ENCODE results near the gene MAP3K5. TPM values are rescaled to one million over a fixed set of nuclear protein-coding genes. Genes with fewer than 3 reads are reported as not detected.

Gene MAP3K5
- total and polyA plus RNA-seq, 9 donors: 37.0 to 217 (median 80.2) TPM

- H3K4me1 ChIP-seq (ENCODE audit: insufficient read depth): peaks cover 12% of the 10 kb centered on the region
- H3K27ac ChIP-seq: peak overlapping the region in 1 of 2 donors; percentile 0
- WGBS, 3 donors: 73 to 81% (median 77%) methylated on average over 3 of the region's 3 CpGs
- TF ChIP-seq CTCF (IDR thresholded peaks at IDR 0.05) (no peak), POLR2A (IDR thresholded peaks at IDR 0.05) (no peak), EP300 (IDR thresholded peaks at IDR 0.05) (no peak)
- no peaks in the 10 kb centered on the region for H3K27me3 ChIP-seq
- intact Hi-C loops (cut with DNase I): loop anchor here in 1 of 4 donors (10.0 kb wide), 1 partner anchor 186 kb away; the partner anchor contains the start of gene MAP3K5
- no peak overlapping the region for H3K4me3 ChIP-seq
- DNase-seq: no peak
- H3K9me3 ChIP-seq: no peaks in the 10 kb centered on the region
- no peaks in the 10 kb centered on the region for H3K36me3 ChIP-seq
Observed at GRCh38 chr6:136608991-136609390, 183.3 kb downstream of the MAP3K5 start.

- DNase-seq: peak in 3 of 5 donors; percentile 42 to 66 (median 62)
- H3K27ac ChIP-seq: no peak overlapping the region
Observed at GRCh38 chr6:136607932-136608772, 184.1 kb downstream of the MAP3K5 start.

GRCh38 chr6:136607204-136607931, 184.9 kb downstream of the MAP3K5 start:
- H3K36me3 ChIP-seq: no peaks in the 10 kb centered on the region
- H3K4me1 ChIP-seq (ENCODE audit: insufficient read depth): peaks cover 18% of the 10 kb centered on the region
- intact Hi-C loops (cut with DNase I): loop anchor here in 1 of 4 donors (10.0 kb wide), 1 partner anchor 187 kb away; the partner anchor contains the start of gene MAP3K5
- no peak overlapping the region for H3K4me3 ChIP-seq
- DNase-seq: no peak
- no peak overlapping the region for H3K27ac ChIP-seq
- no peaks in the 10 kb centered on the region for H3K27me3 ChIP-seq
- no peaks in the 10 kb centered on the region for H3K9me3 ChIP-seq
- WGBS, 3 donors: 72 to 80% (median 78%) methylated on average over 3 of the region's 3 CpGs
- TF ChIP-seq POLR2A (IDR thresholded peaks at IDR 0.05) (no peak), EP300 (IDR thresholded peaks at IDR 0.05) (no peak), CTCF (IDR thresholded peaks at IDR 0.05) (no peak)

More at GRCh38 chr6:136607932-136608772, 184.1 kb downstream of the MAP3K5 start:
- Histone ChIP-seq H3K4me1 (ENCODE audit: insufficient read depth) (peaks cover 18% of the 10 kb centered on the region), H3K27me3 (no peaks in the 10 kb centered on the region), H3K36me3 (no peaks in the 10 kb centered on the region), H3K4me3 (no peak overlapping the region), H3K9me3 (no peaks in the 10 kb centered on the region)
- intact Hi-C loops (cut with DNase I): loop anchor here in 1 of 4 donors (10.0 kb wide), 1 partner anchor 187 kb away; the partner anchor contains the start of gene MAP3K5
- 84 to 91% (median 87%) methylated on average over 12 of the region's 12 CpGs for WGBS, 3 donors
- TF ChIP-seq CTCF (IDR thresholded peaks at IDR 0.05): peak in 2 of 3 donors; percentile 23 to 32
- TF ChIP-seq POLR2A (IDR thresholded peaks at IDR 0.05): no peak
- no peak for TF ChIP-seq EP300 (IDR thresholded peaks at IDR 0.05)

GRCh38 chr6:136604928-136605510, 187.3 kb downstream of the MAP3K5 start:
- intact Hi-C loops (cut with DNase I): loop anchor here in 1 of 4 donors (10.0 kb wide), 1 partner anchor 190 kb away; the partner anchor contains the start of gene MAP3K5
- H3K36me3 ChIP-seq: no peaks in the 10 kb centered on the region
- DNase-seq: peak in 1 of 5 donors; percentile 56
- 10 to 12% (median 10%) methylated on average over 5 of the region's 5 CpGs for WGBS, 3 donors
- peak; percentile 47 for TF ChIP-seq POLR2A (IDR thresholded peaks at IDR 0.05)
- no peak for TF ChIP-seq EP300 (IDR thresholded peaks at IDR 0.05)
- TF ChIP-seq CTCF (IDR thresholded peaks at IDR 0.05): no peak
- no peaks in the 10 kb centered on the region for H3K27me3 ChIP-seq
- no peak overlapping the region for H3K4me3 ChIP-seq
- peaks cover 24% of the 10 kb centered on the region for H3K4me1 ChIP-seq (ENCODE audit: insufficient read depth)
- H3K9me3 ChIP-seq: no peaks in the 10 kb centered on the region
- H3K27ac ChIP-seq: peak overlapping the region; percentile 24 to 63
